ENCODE measurements around the gene MTM1. TPM values are rescaled to one million over a fixed set of nuclear protein-coding genes. Genes with fewer than 3 reads are reported as not detected.

MTM1 gene
- polyA plus RNA-seq, 3 donors, result 6.5 to 23.4 (median 17.0) TPM

DNA sequence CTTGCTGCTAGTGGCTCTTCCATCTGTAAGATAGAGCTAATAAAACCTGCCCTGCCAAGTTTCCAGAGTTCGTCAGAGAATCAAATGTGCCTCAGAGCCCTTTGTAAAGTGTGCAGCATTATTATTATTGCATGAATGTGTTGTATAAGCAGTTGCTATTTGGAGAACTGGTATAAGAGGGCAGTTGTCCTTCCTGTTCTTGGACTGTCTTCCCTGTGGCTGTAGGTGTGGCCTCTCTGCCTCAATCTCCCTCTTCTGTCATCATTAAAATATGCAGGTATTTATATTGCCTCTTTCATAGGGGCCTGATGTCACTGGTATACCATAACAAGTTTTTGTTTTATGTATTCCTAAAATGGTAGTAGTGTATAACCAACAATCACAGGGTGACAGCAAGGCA, 3.8 kb downstream of the MTM1 start:
- no peak for DNase-seq
- Mint-ChIP-seq H3K27me3 (ENCODE audit: low read depth in 3 of 3) (peaks cover 0 to 15% (median 0%) of the 10 kb centered on the region in 3 donors), H3K27ac (peak overlapping the region; percentile 56 to 91 (median 74)), H3K4me1 (peaks cover 75% of the 10 kb centered on the region), H3K9me3 (peaks cover 0 to 3% (median 0%) of the 10 kb centered on the region in 7 donors), H3K4me3 (peak overlapping the region; percentile 6 to 68), H3K36me3 (no peaks in the 10 kb centered on the region)
- no peaks in the 10 kb centered on the region for H3K36me3 ChIP-seq (replicated peaks in 1 of 2; ENCODE audit: control insufficient read depth in 1 of 2, insufficient read depth in 2 of 2, low read length in 2 of 2)
- H3K79me2 ChIP-seq (ENCODE audit: insufficient read depth, low read length), result peaks cover 77% of the 10 kb centered on the region
- intact Hi-C loops (cut with micrococcal nuclease), result loop anchor here in 1 of 2 donors (10.0 kb wide), 1 partner anchor 607 kb away; no protein-coding TSS in a partner anchor
- H3K4me1 ChIP-seq (ENCODE audit: control insufficient read depth in 1 of 2, insufficient read depth in 2 of 2, low read length in 2 of 2), result peaks cover 66 to 67% of the 10 kb centered on the region in 2 donors
- TF ChIP-seq, protein P1, sequence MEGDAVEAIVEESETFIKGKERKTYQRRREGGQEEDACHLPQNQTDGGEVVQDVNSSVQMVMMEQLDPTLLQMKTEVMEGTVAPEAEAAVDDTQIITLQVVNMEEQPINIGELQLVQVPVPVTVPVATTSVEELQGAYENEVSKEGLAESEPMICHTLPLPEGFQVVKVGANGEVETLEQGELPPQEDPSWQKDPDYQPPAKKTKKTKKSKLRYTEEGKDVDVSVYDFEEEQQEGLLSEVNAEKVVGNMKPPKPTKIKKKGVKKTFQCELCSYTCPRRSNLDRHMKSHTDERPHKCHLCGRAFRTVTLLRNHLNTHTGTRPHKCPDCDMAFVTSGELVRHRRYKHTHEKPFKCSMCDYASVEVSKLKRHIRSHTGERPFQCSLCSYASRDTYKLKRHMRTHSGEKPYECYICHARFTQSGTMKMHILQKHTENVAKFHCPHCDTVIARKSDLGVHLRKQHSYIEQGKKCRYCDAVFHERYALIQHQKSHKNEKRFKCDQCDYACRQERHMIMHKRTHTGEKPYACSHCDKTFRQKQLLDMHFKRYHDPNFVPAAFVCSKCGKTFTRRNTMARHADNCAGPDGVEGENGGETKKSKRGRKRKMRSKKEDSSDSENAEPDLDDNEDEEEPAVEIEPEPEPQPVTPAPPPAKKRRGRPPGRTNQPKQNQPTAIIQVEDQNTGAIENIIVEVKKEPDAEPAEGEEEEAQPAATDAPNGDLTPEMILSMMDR (IDR thresholded peaks at IDR 0.05), result no peak
- peak overlapping the region; percentile 38 to 78 for H3K27ac ChIP-seq (ENCODE audit: low read depth in 1 of 2, low read length in 2 of 2)
- H3K4me3 ChIP-seq (replicated peaks in 1 of 3; ENCODE audit: low read depth in 2 of 3, low read length in 3 of 3), result peak overlapping the region in 1 of 3 experiments; percentile 78
- no peak overlapping the region for H2AFZ ChIP-seq (ENCODE audit: insufficient read depth, low read depth, low read length, poor library complexity, severe bottlenecking)
- H3K9ac ChIP-seq (ENCODE audit: insufficient read depth, low read length, poor library complexity, severe bottlenecking), result no peak overlapping the region
- H3K4me2 ChIP-seq (replicated peaks; ENCODE audit: extremely low read depth, low read length, poor library complexity, severe bottlenecking), result peak overlapping the region; percentile 63
- H3K27me3 ChIP-seq (ENCODE audit: control insufficient read depth in 2 of 2, insufficient read depth in 2 of 2, low read length in 2 of 2), result no peaks in the 10 kb centered on the region
- WGBS (ENCODE audit: insufficient coverage), result 100% methylated on average over 1 of the region's 1 CpG
- H3K9me3 ChIP-seq (replicated peaks in 1 of 2; ENCODE audit: control insufficient read depth in 1 of 2, insufficient read depth in 1 of 2, low read length in 2 of 2), result no peaks in the 10 kb centered on the region
- peaks cover 18% of the 10 kb centered on the region for H4K20me1 ChIP-seq (ENCODE audit: insufficient read depth, low read length)

DNA sequence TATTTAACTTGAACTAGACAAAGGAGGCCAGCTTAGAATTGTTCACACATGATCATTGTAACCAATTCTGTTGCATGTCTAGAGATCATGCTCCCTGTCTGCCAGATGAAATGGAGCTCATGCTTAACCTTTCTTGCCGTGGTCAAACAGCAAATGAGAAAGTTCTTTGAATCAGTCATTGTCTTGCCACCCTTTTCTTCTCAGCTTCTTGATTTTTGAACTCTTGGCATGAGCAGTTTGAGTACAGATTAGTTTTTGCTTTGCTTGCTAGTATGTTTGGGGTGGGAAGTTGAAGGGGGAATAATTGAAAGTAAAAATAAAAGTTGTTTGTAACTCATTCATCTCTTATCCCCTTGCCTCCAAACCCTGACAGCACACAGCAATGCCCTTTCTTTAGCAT, 4.7 kb downstream of the MTM1 start:
- H3K9me3 Mint-ChIP-seq, result peaks cover 0 to 2% (median 0%) of the 10 kb centered on the region in 7 donors
- intact Hi-C loops (cut with micrococcal nuclease), result loop anchor here in 1 of 2 donors (10.0 kb wide), 1 partner anchor 608 kb away; no protein-coding TSS in a partner anchor
- H3K36me3 Mint-ChIP-seq, result no peaks in the 10 kb centered on the region
- no peak for DNase-seq
- no peak overlapping the region for H3K4me3 Mint-ChIP-seq
- TF ChIP-seq, protein P1 (IDR thresholded peaks at IDR 0.05), result no peak
- H3K27me3 Mint-ChIP-seq (ENCODE audit: low read depth in 3 of 3), result peaks cover 0 to 11% (median 0%) of the 10 kb centered on the region in 3 donors
- H3K4me1 Mint-ChIP-seq, result peaks cover 75% of the 10 kb centered on the region
- no peaks in the 10 kb centered on the region for H3K36me3 ChIP-seq (replicated peaks in 1 of 2; ENCODE audit: control insufficient read depth in 1 of 2, insufficient read depth in 2 of 2, low read length in 2 of 2)
- H3K27ac Mint-ChIP-seq, result peak overlapping the region in 2 of 7 donors; percentile 80 to 91
- H3K27ac ChIP-seq (ENCODE audit: low read depth in 1 of 2, low read length in 2 of 2), result peak overlapping the region in 1 of 2 donors; percentile 78
- peaks cover 86% of the 10 kb centered on the region for H3K79me2 ChIP-seq (ENCODE audit: insufficient read depth, low read length)
- WGBS (ENCODE audit: insufficient coverage), result no CpG with 5 or more reads among the region's 1 CpG
- no peaks in the 10 kb centered on the region for H3K27me3 ChIP-seq (ENCODE audit: control insufficient read depth in 2 of 2, insufficient read depth in 2 of 2, low read length in 2 of 2)
- H3K9ac ChIP-seq (ENCODE audit: insufficient read depth, low read length, poor library complexity, severe bottlenecking), result no peak overlapping the region
- no peak overlapping the region for H3K4me3 ChIP-seq (replicated peaks in 1 of 3; ENCODE audit: low read depth in 2 of 3, low read length in 3 of 3)
- no peak overlapping the region for H3K4me2 ChIP-seq (replicated peaks; ENCODE audit: extremely low read depth, low read length, poor library complexity, severe bottlenecking)
- H2AFZ ChIP-seq (ENCODE audit: insufficient read depth, low read depth, low read length, poor library complexity, severe bottlenecking), result no peak overlapping the region
- H4K20me1 ChIP-seq (ENCODE audit: insufficient read depth, low read length), result peaks cover 27% of the 10 kb centered on the region
- peaks cover 63 to 66% of the 10 kb centered on the region in 2 donors for H3K4me1 ChIP-seq (ENCODE audit: control insufficient read depth in 1 of 2, insufficient read depth in 2 of 2, low read length in 2 of 2)
- no peaks in the 10 kb centered on the region for H3K9me3 ChIP-seq (replicated peaks in 1 of 2; ENCODE audit: control insufficient read depth in 1 of 2, insufficient read depth in 1 of 2, low read length in 2 of 2)

All from CD14-positive monocyte (primary cell).